HUES64 (cell line): ENCODE measurements around the gene PRKAG1.

Experiments used
- H3K27ac ChIP-seq: 2 replicates; pipeline ENCODE4 v1.7.0; 2013; ENCODE audit warnings: low read depth, low read length, inconsistent platforms
- H3K27me3 ChIP-seq: 2 replicates; pipeline ENCODE4 v1.6.1; 2013; ENCODE audit warnings: mild to moderate bottlenecking, low read length; ENCODE audit not compliant: insufficient read depth
- H3K36me3 ChIP-seq: 2 replicates; pipeline ENCODE4 v1.6.1; 2013; ENCODE audit warnings: mild to moderate bottlenecking, low read length; ENCODE audit not compliant: insufficient read depth
- H3K4me1 ChIP-seq: 2 replicates; pipeline ENCODE4 v1.6.1; 2013; ENCODE audit warnings: mild to moderate bottlenecking, low read length, moderate library complexity; ENCODE audit not compliant: insufficient read depth
- H3K4me3 ChIP-seq: 2 replicates; pipeline ENCODE4 v1.5.1; 2013; ENCODE audit warnings: mild to moderate bottlenecking, low read length, moderate library complexity
- H3K9ac ChIP-seq: 2 replicates; pipeline ENCODE4 v1.6.1; 2013; ENCODE audit warnings: mild to moderate bottlenecking, low read depth, low read length
- H3K9me3 ChIP-seq: 2 replicates; pipeline ENCODE4 v1.6.1; 2013; ENCODE audit warnings: low read depth, low read length; ENCODE audit not compliant: insufficient read depth
- WGBS: fragments of 150-250, 120-280 bp; methylation state at CpG from one replicate; pipeline ENCODE4 v1.1.7; 2013; ENCODE audit warnings: missing lambda C conversion rate; 5-methylcytosine and 5-hydroxymethylcytosine counted together

PRKAG1 gene

DNA sequence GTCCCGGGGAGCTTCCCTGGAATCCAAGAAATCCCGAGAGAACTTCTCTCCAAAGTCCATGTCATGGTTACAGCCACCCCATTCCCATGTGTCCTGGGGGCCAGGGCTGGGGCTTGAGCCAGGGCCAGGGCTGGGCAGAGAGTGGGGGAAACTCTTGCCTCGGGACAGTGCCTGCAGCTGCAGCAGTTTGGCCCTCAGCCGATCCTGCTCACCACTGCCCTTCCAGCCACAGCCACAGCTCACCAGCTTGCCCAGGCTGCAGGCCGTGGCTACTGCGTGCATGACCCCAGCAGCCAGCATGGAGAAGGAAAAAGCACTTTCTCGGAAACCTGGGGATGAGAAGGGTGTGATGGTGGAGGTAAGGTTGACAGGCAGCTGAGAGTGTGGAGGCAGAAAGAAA lies 50.6 kb downstream of the PRKAG1 start:
- Histone ChIP-seq H3K27ac (0 out of 2 replicates have a peak overlapping the region, but pooled peaks have one; percentile 4), H3K9me3 (no peaks in the 10 kb centered on the region), H3K4me1 (peaks cover 50% of the 10 kb centered on the region), H3K4me3 (no peak overlapping the region), H3K36me3 (no peaks in the 10 kb centered on the region), H3K9ac (no peak overlapping the region), H3K27me3 (peaks cover 60% of the 10 kb centered on the region)
- 37% methylated on average over 7 of the region's 7 CpGs for WGBS

DNA sequence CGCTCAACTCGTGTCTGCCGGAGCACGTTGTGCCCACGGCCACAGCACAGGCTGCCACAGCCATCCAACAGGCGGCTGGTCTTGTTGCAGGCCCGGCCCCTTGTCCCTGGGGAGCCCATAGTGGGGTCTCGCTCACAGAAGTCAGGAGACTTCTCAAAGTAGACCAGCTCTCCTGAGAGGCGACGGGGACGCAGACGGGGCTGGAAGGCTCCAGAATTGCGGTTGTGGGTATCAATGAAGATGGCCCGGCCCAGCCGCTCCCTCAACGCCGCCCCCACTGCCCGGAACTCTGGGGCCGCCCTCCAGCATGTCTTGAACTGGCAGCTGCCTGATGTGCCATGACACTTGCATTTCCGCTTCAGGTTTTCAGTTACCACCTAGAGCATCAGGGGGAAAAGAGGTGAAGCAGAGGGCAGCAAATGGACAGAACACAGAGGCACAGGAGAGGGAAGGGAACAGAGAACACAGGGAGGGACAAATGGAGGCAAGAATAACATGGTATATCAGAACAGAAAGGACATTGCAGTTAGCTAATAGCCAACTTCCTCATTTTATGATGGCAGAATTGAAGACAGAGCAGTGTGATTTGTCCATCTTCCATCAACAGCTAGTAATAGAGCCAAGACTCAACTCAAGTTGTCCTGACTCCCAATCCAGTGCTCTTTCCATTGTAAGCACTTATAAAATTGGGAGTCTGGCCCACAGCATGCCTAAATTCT lies 52.2 kb downstream of the PRKAG1 start:
- WGBS, result 84% methylated on average over 20 of the region's 20 CpGs
- Histone ChIP-seq H3K27ac (no peak overlapping the region), H3K9me3 (no peaks in the 10 kb centered on the region), H3K4me3 (no peak overlapping the region), H3K4me1 (peaks cover 50% of the 10 kb centered on the region), H3K27me3 (peaks cover 44% of the 10 kb centered on the region), H3K36me3 (no peaks in the 10 kb centered on the region), H3K9ac (no peak overlapping the region)

DNA sequence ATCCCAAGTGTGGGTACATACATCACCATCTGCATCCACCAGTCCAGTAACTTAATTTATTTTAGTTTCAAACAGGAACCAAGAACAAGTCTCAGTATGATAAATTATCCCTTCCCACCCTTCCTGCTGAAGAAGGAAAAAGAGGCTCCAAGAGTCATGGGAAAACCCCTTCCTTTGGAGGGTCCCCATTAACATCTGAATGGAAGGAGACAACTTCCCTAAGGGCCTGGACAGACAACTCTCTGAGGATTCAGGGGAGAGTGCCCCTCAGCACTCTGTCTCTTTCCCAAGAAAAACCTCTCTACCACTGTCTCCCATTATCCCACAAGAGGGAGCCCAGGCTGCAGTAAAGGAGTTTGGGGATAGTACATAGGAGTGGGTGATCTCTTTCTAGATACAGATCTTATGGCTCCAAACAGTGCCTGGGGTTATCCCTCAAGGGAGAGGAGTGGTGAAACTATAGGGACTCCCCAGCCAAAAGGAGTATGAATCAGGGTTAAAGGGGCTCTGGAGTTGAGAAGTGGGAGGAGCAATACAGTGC lies 53.2 kb downstream of the PRKAG1 start:
- no peak overlapping the region for H3K4me3 ChIP-seq
- peaks cover 41% of the 10 kb centered on the region for H3K4me1 ChIP-seq
- no peak overlapping the region for H3K9ac ChIP-seq
- H3K27me3 ChIP-seq, result peaks cover 34% of the 10 kb centered on the region
- no peaks in the 10 kb centered on the region for H3K9me3 ChIP-seq
- no peaks in the 10 kb centered on the region for H3K36me3 ChIP-seq
- H3K27ac ChIP-seq, result peak overlapping the region; percentile 50; the same call in 1 of the 2 replicates

DNA sequence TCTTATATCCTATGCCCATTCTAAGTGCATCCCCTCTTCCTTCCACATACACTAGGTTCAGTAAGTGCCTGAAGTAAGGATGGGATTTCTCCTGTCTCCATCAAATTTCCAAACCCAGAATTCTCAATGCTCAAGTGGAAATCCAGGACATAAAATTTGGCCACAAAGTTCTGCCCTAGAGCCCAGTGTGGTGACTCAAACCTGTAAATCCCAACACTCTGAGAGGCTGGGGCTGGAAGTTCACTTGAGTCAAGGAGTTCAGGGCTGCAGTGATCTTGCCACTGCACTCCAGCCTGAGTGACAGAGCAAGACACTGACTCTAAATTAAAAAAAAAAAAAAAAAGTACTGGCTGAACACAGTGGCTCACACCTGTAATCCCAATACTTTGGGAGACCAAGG lies 56.8 kb downstream of the PRKAG1 start:
- Histone ChIP-seq H3K36me3 (no peaks in the 10 kb centered on the region), H3K4me3 (no peak overlapping the region), H3K27ac (no peak overlapping the region), H3K27me3 (0 out of 2 replicates have a peak, but pooled peaks cover 5% of the 10 kb centered on the region), H3K4me1 (peaks cover 19% of the 10 kb centered on the region), H3K9me3 (no peaks in the 10 kb centered on the region), H3K9ac (no peak overlapping the region)

DNA sequence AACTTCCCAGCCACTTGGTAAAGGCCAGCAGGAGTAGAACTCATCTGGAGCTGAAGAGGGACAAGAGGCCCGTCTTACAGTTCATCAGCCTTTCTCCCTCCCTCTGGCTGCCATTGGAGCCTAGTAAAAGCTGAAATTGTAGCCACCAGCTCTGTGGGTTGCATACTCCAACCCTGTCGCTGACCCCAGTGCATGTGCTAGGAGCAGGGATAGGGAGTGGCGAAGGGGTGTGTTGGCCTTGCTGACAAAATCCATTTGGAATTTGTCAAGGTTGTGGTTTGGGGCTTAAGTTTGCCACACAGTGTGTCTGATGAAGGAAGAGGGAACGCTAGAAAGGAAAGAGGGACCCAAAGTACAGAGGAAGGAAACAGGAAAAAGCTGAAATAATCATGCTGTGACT lies 57.2 kb downstream of the PRKAG1 start:
- WGBS, result 51% methylated on average over 4 of the region's 4 CpGs
- Histone ChIP-seq H3K27ac (no peak overlapping the region), H3K27me3 (0 out of 2 replicates have a peak, but pooled peaks cover under 1% of the 10 kb centered on the region), H3K4me3 (no peak overlapping the region), H3K9me3 (no peaks in the 10 kb centered on the region), H3K36me3 (no peaks in the 10 kb centered on the region), H3K9ac (no peak overlapping the region), H3K4me1 (peaks cover 19% of the 10 kb centered on the region)

DNA sequence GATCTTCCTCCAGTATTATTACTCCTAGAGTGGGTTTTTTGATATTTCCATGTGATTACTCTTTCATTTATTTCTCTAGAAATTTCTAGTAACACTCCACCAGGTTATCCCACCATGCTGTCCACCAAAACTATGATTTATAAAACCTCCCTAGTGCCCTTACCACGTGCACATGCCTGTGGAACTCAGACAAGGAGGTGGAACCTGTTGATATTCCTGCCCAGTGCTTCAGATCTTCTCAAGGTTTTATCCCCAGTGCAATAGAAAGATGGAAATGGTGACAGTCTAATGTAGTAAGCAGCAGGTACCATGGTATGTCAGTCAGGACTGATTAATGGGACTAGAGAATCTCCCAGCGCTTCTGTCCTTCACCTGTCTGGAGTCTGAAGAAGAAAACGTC lies 57.7 kb downstream of the PRKAG1 start:
- Histone ChIP-seq H3K4me1 (peaks cover 18% of the 10 kb centered on the region), H3K27ac (no peak overlapping the region), H3K4me3 (no peak overlapping the region), H3K27me3 (no peaks in the 10 kb centered on the region), H3K9me3 (no peaks in the 10 kb centered on the region), H3K36me3 (peaks cover 2% of the 10 kb centered on the region; the same call in 1 of the 2 replicates), H3K9ac (no peak overlapping the region)
- 78% methylated on average over 3 of the region's 3 CpGs for WGBS

DNA sequence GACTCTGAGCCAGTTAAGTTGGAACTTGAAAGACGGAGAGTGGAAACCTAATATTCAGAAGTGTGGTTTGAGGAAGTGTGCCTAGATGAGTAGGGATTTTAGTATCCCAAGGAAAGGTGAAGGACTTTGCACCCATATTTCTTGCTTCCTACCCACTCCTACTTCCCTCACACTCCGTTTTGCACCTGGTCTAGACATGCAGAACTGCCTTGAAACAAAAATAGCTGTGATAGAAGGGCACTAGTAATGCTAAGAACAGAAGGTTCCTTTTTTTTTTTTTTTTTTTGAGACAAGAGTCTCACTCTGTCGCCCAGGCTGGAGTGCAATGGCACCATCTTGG lies 60.6 kb downstream of the PRKAG1 start:
- WGBS, result 60% methylated on average over 2 of the region's 3 CpGs
- H3K9me3 ChIP-seq, result no peaks in the 10 kb centered on the region
- H3K4me1 ChIP-seq, result peaks cover 8% of the 10 kb centered on the region; the same call in 1 of the 2 replicates
- H3K36me3 ChIP-seq, result peaks cover 30% of the 10 kb centered on the region
- peak overlapping the region; percentile 95 for H3K9ac ChIP-seq
- no peaks in the 10 kb centered on the region for H3K27me3 ChIP-seq
- peak overlapping the region; percentile 98 for H3K4me3 ChIP-seq
- peak overlapping the region; percentile 61; the same call in 1 of the 2 replicates for H3K27ac ChIP-seq

DNA sequence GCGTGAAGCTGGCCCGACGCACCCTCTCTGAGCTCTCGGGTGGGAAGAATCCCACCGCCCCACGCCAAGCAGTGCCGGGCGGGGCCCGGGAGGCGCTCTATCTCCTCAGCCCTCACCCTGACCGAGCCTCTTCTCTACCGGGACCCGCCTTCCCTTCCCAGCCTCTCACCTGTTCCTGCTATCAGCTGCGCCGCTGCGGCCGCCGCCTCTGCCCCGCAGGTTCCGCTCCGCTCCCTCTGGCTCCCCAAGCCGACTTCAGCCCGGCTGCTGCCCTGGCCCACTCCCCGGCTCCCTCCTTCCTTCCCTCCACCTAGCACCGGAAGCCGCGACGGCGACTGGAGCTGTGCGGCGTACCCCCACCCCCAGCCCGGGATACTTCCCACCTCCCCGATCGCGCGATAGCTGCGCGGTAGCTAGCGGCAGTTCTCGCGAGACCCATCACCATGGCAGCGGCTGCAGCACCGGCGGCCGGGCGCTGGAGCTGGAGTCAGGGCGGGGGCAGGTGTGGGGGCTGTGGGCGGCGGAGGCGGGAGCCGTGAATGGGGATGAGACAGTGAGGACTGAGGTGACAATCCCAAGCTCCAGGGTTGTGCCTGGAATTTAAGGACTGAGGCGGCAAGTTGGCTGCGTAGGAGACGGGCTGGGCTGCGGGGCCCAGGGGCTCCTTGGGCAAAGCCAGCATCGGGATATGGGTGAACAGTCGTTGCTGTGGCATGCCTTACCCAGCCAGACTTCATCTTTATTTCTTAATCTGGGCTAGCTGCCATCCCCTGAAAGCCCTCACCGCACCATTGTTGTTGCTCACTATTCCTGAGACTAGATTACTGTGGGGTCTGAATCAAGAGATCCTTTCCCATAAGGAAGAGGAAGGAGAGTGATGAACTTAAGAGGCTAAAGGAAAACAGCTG lies 61.2 kb downstream of the PRKAG1 start, which contains the start of gene ARF3:
TSS of gene ARF3 (minus strand) at position 347 of the 908 bp plus-strand sequence. CDS start 16,392 bp downstream, outside the sequence.
- H3K27ac ChIP-seq, result peak within 1 kb of the TSS; percentile 96
- H3K36me3 ChIP-seq, result peaks cover 37% of the 10 kb centered on the region
- WGBS, result under 1% methylated on average over 58 of the region's 58 CpGs
- peaks cover 8% of the 10 kb centered on the region; the same call in 1 of the 2 replicates for H3K4me1 ChIP-seq
- H3K9ac ChIP-seq, result peak within 1 kb of the TSS; percentile 95
- peak within 1 kb of the TSS; percentile 98 for H3K4me3 ChIP-seq
- H3K27me3 ChIP-seq, result no peaks in the 10 kb centered on the region
- no peaks in the 10 kb centered on the region for H3K9me3 ChIP-seq

DNA sequence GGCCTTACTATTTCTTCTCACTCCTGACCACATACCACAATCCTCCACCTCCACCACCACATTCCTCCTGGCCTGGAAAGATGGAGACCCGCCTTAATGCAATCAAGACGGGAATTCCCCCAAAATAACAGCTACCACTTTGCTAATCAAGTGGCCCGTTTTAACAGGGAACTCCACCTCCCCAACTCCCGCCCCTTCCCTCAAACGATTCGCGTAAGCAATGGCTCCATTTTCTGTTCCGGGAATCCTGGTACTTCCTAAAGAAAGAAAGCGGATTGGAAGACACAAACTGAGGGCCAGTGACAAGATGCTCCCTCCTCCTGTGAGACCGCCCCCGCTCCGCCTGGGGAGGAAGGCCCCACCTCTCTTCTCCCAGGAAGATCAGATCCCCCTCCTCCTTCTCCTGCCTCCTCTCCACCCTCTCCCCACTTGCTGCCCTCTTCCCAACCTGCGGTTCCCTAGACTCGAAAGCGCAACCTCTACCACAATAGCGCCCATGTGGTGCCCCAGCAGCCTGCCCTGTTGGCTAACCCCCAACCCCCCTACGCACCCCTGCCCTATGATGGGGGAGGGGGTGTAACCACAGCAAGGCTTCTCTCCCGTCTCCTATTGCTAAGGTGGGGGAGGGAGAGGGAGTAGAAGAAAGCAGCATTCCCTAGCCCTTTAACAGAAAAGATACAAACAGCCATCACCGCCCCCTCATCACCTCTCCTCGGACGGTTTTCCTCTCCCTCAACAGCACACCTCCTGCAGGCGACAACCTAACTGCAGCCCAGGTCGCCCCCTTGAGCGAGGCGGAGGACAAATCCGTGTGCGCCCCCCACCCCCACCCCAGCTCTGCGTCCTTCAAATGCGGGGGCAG lies 62.1 kb downstream of the PRKAG1 start:
- Histone ChIP-seq H3K4me1 (peaks cover 8% of the 10 kb centered on the region; the same call in 1 of the 2 replicates), H3K9ac (peak overlapping the region; percentile 95), H3K27ac (peak overlapping the region; percentile 96), H3K27me3 (no peaks in the 10 kb centered on the region), H3K9me3 (no peaks in the 10 kb centered on the region), H3K4me3 (peak overlapping the region; percentile 98), H3K36me3 (peaks cover 42% of the 10 kb centered on the region)
- 0% methylated on average over 27 of the region's 29 CpGs for WGBS

DNA sequence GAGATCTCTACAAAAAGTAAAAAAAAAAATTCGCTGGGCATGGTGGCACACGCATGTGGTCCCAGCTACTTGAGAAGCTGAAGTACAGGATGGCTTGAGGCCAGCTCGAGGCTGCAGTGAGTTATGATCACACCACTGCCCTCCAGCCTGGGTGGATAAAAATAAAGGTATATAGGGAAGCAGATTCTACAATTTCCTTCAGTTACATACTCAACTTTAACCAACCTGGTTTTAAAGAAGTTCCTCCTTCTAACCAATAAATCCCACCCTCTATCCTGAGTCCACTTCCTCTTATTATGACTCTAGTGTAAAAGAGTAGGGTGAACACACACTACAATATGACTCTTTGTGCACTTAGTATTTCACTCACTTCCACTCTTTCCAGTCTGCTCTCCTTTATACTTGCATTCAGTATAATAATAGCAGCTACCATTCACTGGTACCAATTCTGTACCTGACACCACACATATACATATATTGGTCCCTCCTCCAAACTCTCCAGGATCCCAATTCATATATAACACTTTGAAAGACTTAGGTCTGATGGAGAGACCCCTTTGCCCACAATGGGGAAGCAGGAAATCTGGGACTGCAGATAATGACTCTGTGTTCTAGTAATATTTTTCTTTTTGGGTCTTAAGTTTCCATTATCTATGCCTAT lies 63.6 kb downstream of the PRKAG1 start:
- WGBS, result 95% methylated on average over 3 of the region's 3 CpGs
- no peaks in the 10 kb centered on the region for H3K9me3 ChIP-seq
- H3K4me1 ChIP-seq, result peaks cover 8% of the 10 kb centered on the region; the same call in 1 of the 2 replicates
- peaks cover 42% of the 10 kb centered on the region for H3K36me3 ChIP-seq
- no peak overlapping the region for H3K27ac ChIP-seq
- no peak overlapping the region for H3K9ac ChIP-seq
- H3K4me3 ChIP-seq, result peak overlapping the region; percentile 98
- no peaks in the 10 kb centered on the region for H3K27me3 ChIP-seq
